Peyer's patch (tissue), 4 donors: ENCODE results near the gene SNX10.

Experiments
- POLR2A ChIP-seq, 2 donors: fragments of 450-650 bp; IDR thresholded peaks; one replicate each; pipeline ENCODE4 v1.5.1; 2017; ENCODE audit warnings: antibody characterized with exemption in 2 of 2, mild to moderate bottlenecking in 2 of 2, moderate library complexity in 2 of 2
- TF ChIP-seq, protein P1 (sequence below), 6 experiments: fragments of 450-650 bp in 4 of 6; fragments of 200-600 bp in 2 of 6; sonication (generic) in 1 of 6; IDR thresholded peaks; one replicate each; pipeline ENCODE4 v1.5.1; 2017 to 2019; ENCODE audit warnings: antibody characterized with exemption in 6 of 6, mild to moderate bottlenecking in 3 of 6, moderate library complexity in 1 of 6

- TF ChIP-seq, protein P1, sequence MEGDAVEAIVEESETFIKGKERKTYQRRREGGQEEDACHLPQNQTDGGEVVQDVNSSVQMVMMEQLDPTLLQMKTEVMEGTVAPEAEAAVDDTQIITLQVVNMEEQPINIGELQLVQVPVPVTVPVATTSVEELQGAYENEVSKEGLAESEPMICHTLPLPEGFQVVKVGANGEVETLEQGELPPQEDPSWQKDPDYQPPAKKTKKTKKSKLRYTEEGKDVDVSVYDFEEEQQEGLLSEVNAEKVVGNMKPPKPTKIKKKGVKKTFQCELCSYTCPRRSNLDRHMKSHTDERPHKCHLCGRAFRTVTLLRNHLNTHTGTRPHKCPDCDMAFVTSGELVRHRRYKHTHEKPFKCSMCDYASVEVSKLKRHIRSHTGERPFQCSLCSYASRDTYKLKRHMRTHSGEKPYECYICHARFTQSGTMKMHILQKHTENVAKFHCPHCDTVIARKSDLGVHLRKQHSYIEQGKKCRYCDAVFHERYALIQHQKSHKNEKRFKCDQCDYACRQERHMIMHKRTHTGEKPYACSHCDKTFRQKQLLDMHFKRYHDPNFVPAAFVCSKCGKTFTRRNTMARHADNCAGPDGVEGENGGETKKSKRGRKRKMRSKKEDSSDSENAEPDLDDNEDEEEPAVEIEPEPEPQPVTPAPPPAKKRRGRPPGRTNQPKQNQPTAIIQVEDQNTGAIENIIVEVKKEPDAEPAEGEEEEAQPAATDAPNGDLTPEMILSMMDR (IDR thresholded peaks at IDR 0.05) = no peak
- no peak for TF ChIP-seq POLR2A (IDR thresholded peaks at IDR 0.05)
Measured at GRCh38 chr7:26245150-26245549, 46.5 kb upstream of the SNX10 start.
